GM18519 (cell line): ENCODE data around the gene NEUROD2.
"Not testable (repeated sequence)": the region's sequence is repeated elsewhere in the genome, so short reads cannot be mapped to it uniquely, and the experiment has no call there.

Experiments
- ATAC-seq: cut with Tn5 transposase; IDR thresholded peaks from one replicate; pipeline ENCODE4 v1.9.1; 2021; ENCODE audit warnings: mild to moderate bottlenecking, moderate library complexity; ENCODE audit not compliant: unreplicated experiment, low FRiP score

NEUROD2 gene

DNA sequence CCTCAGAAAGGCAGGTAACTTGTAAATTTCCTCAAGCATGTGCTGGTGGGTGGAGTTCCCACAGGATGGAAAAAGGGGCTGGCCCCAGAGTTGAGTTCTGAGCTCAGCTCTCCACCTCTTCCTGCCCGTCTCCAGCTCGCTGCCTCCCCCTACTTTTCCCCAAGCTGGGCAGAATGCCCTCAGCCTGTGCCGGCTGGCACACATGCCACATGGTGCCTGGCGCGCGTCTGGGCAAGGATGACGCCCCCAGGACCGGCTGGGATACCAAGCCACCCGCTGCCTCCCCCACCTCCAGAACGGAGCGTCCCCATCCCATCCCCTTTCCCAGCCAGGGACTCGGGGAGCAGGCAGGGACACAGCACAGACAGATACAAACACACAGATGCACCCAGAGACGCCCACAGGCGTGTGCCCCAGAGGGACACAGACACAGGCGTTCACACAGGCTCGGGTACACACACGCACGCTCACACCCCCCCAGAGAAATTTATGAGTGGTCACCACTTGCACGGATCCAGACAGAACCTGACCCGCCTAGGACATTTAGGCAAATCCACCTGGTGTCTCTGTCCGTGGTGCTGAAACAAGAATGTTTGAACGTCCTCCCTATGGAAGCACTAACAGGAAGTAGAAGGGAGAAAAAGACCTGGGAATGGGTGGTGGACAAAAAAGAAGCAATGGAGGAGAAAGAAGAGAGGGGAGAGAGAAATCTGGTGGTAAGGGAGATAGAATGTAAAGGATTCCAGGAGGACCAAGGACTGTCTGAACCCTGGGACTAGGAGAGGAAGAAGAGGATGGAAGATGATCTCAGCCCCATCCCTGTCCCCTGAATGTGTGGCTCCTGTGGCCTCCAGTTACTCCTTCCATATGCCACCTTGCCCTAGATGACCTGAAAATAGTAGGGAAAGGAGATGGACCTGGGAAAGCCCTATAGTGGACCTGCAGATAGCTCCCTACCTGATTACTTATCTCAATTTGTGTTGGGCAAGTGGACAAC lies 15.5 kb downstream of the NEUROD2 start:
- ATAC-seq, result no peak

GRCh38 chr17:39590180-39590579 lies 17.5 kb downstream of the NEUROD2 start:
- not testable (repeated sequence) for ATAC-seq

- no peak for ATAC-seq
Observed at GRCh38 chr17:39582658-39583057, 25.1 kb downstream of the NEUROD2 start.

- ATAC-seq, result no peak
Observed at GRCh38 chr17:39581759-39582085, 26.0 kb downstream of the NEUROD2 start.

DNA sequence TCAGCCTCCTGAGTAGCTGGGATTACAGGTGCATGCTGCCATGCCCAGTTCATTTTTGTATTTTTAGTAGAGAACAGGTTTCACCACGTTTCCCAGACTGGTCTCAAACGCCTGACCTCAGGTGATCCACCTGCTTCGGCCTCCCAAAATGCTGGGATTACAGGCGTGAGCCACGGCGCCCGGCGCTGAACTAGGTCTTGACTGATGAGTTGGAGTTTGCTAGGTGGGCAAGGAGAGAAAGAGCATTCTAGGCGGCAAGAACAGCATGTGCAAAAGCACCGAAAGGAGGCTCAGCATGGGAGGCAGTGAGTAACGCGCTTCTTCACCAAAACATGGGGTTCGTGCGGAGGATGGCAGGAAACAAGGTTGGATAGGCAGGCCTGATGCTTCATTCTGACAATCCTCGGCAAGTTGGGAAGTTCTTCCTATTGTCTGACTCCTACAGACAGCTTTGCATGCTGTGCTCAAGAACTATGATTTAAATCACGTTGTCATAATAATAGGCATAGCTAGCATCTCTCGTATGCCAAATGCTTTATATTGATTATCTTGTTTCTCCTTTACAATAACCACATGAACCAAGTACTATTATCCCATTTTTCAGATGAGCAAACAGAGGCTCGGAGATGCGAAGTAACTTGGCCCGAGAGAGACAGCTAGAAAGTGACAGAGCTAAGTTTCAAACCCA lies 26.5 kb downstream of the NEUROD2 start:
- no peak for ATAC-seq

GRCh38 chr17:39580082-39580468 lies 27.6 kb downstream of the NEUROD2 start:
- ATAC-seq, result no peak

DNA sequence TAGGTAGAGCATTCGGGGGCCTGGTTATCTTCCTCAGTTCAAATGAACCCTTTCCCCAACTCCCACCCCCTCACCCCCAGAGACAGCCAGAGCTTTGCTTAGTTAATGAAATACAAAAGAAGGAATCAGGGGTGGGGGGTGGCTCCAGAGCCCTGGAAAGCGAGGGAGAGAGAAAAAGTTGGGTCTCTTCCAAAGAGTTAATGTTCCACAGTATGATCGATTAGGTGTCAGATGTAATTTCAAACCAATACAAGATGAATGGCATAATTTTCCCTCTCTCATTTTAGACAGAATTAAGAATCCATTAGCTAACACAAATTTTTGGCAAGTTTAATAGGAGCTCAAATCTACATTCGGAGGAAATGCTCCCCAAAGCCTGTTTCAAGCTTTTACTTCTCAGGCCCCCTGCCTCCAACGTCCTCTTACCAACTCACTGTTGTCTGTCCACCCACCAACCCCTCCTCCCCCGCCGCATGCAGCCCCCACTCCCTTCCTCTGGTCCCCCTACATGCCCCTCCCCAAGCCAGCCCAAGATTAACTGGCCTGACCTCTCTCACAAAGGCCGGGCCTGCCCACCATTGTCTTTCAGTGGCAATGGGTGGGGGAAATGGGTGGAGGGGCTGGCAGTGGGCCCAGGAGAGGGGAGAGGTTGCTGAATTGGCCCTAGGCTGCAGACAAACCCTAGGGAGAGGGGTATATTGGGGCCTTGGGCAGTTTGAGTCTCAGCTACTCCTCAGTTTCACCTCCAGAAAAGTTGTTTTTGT lies 28.2 kb downstream of the NEUROD2 start:
- ATAC-seq, result no peak

GRCh38 chr17:39578272-39578671 lies 29.4 kb downstream of the NEUROD2 start:
- ATAC-seq, result no peak

DNA sequence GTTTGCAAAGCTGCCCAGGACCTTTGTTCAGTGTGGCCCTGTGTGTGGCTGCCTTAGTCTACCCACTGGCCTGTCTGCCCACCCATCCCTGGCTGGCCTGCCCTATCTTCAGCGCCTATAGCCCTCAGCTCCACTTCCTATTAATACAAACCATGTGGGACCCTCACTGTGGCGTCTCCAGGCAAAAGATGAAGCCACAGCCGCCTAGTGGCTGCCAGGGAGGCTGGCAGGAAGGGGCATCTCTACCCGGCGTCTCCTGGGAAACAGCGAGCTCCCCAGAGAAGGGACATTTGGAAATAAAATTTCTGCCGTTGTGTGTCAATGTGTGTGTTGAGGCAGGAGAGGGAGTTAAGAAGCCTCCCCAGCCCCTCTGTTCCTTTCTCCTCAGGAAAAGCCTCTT lies 31.5 kb downstream of the NEUROD2 start:
- ATAC-seq, result no peak

GRCh38 chr17:39573447-39574298 lies 34.0 kb downstream of the NEUROD2 start:
- no peak for ATAC-seq

GRCh38 chr17:39572121-39572520 lies 35.6 kb downstream of the NEUROD2 start:
- ATAC-seq, result no peak

DNA sequence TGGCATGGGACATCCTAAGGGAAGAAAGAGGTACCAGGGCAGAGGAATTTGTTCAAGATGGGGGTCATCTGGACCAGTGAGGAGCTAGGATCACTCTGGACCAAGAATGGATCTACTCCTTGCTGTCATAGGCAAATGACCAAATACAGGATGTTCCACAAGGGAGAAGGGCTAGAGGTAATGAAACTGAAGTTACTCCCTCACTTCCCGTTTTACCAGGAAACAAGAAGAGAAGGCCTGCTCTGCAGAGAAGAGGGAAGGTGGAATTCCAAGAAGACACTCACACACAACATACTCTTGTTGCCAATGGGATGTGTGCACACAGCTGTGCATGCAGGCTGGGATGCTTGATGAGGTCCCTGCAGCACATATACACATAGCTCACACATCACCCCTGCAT lies 38.6 kb downstream of the NEUROD2 start:
- ATAC-seq, result no peak

- ATAC-seq, result no peak
Observed at GRCh38 chr17:39568702-39569101, 39.0 kb downstream of the NEUROD2 start.

DNA sequence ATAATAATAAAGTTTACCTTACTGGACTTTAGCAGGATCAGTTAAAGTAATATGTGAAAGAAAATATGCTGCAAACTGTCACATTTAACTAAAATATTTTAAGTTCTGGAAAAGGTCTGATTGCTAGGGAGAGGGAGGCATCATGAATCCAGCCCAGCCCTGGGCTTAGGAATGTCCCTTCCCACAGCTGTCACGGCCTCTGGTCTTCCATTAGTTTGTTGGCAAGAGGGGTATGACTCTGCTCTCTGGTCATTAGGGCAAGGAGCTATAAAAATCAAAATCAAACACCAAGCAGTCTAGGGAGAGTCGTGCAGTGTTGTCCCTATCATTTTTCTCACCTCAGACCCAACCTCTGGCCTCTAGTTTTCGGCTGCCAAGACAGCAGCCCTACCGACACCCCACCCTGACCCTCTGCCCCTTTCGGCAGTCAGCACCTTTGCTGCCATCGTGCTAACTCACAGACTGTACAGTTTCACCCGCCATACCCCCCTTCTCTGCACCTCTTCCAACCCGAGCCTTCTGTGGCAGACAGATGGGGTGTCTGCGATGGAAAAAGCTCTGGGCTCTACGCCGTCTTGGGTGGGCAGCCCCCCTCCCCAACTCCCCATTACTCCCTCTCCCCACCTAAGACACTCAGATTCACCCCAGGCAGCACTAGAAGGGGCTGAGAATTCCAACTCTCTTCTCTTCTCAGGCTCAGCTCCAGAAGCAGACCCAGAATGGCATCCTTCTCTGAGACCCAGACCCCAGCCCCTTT lies 41.4 kb downstream of the NEUROD2 start:
- no peak for ATAC-seq

- no peak for ATAC-seq
Observed at GRCh38 chr17:39564211-39564848, 43.4 kb downstream of the NEUROD2 start.

- no peak for ATAC-seq
Observed at GRCh38 chr17:39563476-39563875, 44.2 kb downstream of the NEUROD2 start.

- ATAC-seq, result no peak
Observed at GRCh38 chr17:39562976-39563375, 44.7 kb downstream of the NEUROD2 start.

GRCh38 chr17:39562395-39562794 lies 45.3 kb downstream of the NEUROD2 start:
- ATAC-seq, result no peak

- no peak for ATAC-seq
Observed at GRCh38 chr17:39556423-39556822, 51.3 kb downstream of the NEUROD2 start.
